GOT3 (cell line): ENCODE data around the gene APOA1.

ENCODE experiments used
- DNase-seq: peaks from one replicate; lab custom pipeline; 2025; ENCODE audit warnings: mixed read lengths; lab: John Stamatoyannopoulos, UW

Gene APOA1

GRCh38 chr11:116837231-116838091 is at the start of gene APOA1:
Gene APOA1, minus strand, starts transcription at chr11:116837622. Its CDS starts 235 bp downstream, at chr11:116837387.
- no peak for DNase-seq

DNA sequence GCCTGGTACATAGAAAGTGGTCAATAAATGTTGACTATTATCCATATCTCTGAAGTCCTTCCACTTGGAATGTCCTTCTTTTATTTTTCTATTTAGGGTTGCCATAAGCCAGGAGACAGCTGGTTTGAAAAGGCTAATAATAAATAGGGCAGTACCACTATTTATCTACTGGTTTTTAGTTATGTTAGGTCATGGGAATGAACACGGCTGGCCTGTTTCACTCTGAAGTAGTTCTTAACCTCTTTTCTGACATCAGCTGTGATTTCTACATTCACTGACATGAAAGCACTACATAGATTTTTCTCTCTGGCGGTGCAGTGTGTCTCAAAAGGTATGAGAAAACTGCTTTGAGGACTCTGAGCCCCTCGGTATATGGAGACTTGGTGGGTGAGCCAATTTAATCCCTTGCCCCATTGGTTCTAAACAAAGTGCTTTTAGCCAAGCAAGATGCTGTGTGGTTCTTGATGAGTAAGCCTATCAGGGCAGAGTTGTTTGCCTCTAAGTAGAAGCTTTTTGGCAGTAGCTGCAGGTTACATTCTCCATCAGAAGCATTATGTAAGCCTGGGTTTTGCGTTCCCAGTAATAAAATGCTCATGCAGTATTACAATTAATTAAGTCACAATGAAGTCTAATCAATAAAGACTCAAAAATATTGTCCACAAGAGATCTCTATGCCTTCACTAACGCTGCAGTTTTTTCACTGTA is 48.7 kb upstream of the APOA1 start:
- no peak for DNase-seq

GRCh38 chr11:116882386-116882785 is 45.0 kb upstream of the APOA1 start:
- no peak for DNase-seq

- DNase-seq, result no peak
Observed at GRCh38 chr11:116881143-116881542, 43.7 kb upstream of the APOA1 start.

DNA sequence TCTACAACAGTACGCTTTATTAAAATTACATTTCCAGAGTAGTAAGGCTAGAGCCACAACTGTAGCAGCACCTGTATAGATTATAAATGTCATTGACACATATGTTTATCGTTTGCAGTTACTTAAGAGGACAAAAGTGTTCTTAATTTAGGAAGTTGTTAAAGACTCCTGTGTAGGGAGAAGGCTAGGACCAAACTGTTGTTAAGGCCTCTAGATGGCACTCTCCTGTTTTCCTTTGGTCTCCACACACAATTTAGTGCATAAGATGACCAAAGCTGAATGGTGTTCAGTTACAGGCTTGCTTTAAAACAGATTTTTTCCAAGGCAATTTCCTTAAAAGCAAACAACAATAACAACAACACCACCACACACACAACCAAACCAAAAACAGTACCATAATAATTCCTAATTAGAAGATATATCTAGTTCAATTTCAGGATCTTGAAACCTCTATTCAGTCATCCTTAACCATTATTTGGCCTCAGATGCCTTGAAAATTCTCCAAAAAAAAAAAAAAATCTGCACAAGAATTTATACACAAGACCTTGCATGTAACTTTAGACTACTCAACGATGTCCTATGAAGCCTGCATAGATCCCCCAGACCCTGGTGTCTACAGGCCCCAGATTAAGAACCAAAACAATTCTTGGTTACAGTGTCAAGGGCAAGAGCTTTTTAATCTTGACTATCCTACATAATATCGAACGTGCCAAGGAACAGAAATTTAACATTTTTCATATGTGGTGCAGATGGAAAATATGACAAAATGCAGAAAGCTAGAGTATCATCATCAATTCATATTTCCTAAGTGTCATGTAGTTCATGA is 42.6 kb upstream of the APOA1 start:
- no peak for DNase-seq

GRCh38 chr11:116876656-116877055 is 39.2 kb upstream of the APOA1 start:
- no peak for DNase-seq

GRCh38 chr11:116875194-116875593 is 37.8 kb upstream of the APOA1 start:
- no peak for DNase-seq

- DNase-seq, result no peak
Observed at GRCh38 chr11:116874251-116874650, 36.8 kb upstream of the APOA1 start.

- no peak for DNase-seq
Observed at GRCh38 chr11:116873381-116873780, 36.0 kb upstream of the APOA1 start.

- no peak for DNase-seq
Observed at GRCh38 chr11:116871248-116871647, 33.8 kb upstream of the APOA1 start.

GRCh38 chr11:116870054-116870453 is 32.6 kb upstream of the APOA1 start:
- no peak for DNase-seq

GRCh38 chr11:116869610-116870009 is 32.2 kb upstream of the APOA1 start:
- DNase-seq, result no peak

GRCh38 chr11:116868066-116868465 is 30.6 kb upstream of the APOA1 start:
- DNase-seq, result no peak

- DNase-seq, result no peak
Observed at GRCh38 chr11:116867619-116868018, 30.2 kb upstream of the APOA1 start.

DNA sequence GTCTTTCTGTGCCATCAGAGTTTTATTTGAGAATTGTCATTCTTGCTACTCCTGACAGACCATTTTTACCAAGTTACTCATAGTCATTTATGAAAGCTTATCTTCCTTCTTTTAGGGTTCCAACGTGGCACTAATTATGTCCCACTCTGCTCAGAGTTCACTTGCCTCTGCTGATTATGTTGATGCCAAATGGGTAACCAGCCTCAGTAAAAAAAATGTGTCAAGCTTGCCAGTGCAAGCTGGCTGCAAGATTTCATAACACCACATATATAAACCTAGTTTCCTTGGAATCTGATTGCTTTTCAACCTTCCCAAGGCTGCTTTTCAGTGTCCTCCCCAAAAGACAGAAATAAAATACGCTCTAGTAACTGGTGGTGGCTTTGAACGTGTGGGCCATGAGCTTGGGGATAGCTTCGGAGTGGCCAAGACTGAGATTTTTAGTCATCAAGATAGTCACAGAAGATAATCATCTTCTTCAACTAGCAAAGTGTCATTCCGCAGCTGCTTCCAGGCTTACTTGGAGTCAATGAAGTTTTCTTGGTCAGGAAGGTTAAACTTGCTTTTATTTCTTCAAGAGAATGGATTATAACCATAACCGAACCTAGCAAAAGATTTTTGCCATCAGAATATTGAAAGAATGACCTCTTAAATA is 29.5 kb upstream of the APOA1 start:
- no peak for DNase-seq

GRCh38 chr11:116865696-116866095 is 28.3 kb upstream of the APOA1 start:
- DNase-seq, result no peak

DNA sequence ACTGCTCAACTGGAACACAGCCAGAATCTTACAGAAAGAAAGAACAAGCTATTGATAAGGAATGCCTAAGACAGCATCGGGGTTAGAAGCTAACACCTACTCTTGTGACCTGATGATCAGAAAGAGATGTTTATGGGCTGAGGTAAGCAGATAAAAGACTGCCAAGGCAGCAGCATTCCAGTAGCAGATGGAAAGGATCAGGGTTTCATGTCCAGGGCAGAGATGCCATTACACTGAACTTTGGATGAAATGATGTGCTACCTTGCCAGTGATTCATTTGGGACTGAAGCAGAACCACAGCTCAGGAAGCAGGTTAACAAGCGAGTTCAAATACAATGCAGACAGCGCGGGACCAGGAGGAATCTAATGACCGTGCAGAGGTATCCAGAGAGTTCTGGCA is 27.1 kb upstream of the APOA1 start:
- DNase-seq, result no peak

DNA sequence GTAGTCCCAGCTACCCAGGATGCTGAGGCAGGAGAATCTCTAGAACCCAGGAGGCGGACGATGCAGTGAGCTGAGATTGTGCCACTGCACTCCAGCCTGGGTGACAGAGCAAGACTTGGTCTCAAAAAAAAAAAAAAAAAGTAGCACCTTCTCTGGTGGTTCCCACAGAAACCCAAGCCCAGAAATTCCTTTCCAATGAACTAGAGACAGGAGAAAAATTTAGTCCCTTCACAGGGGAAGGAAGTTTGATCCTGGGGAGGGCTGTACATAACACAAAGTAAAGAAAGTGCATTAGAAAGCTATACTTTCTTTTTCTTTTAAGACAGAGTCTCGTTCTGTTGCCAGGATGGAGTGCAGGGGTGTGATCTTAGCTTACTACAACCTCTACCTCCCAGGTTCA is 25.5 kb upstream of the APOA1 start:
- DNase-seq, result no peak

DNA sequence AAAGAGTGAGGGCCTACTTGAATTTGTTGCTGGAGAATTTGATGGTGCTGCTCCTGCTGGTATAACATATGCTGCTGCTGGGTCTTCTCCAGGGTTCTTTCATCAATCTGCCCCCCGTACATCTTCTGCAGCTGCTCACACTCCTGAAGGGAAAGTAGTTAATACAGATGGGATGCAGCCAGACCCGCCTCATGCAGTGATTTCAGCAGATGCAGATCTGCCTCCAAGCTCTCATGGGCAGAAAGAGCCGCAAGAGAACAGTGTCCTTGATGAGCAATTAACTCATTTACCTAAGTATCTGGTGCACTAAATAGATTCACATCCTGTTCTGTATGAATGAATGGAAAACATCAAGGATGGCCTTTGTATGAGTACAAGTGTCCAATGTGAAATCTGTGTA is 24.8 kb upstream of the APOA1 start:
- DNase-seq, result no peak

- DNase-seq, result no peak
Observed at GRCh38 chr11:116861539-116861938, 24.1 kb upstream of the APOA1 start.

GRCh38 chr11:116860303-116860702 is 22.9 kb upstream of the APOA1 start:
- DNase-seq, result no peak

GRCh38 chr11:116859175-116859574 is 21.8 kb upstream of the APOA1 start:
- no peak for DNase-seq
